UCSD-AML1 (cell line): ENCODE results near the gene LRFN5.

Experiments used
- DNase-seq: peaks from one replicate; lab custom pipeline; 2025; ENCODE audit not compliant: unreplicated experiment; lab: John Stamatoyannopoulos, UW

Gene LRFN5

GRCh38 chr14:41766772-41767171 is 160.1 kb downstream of the LRFN5 start:
- DNase-seq, result no peak

GRCh38 chr14:41773536-41774279 is 167.0 kb downstream of the LRFN5 start:
- DNase-seq, result no peak

- DNase-seq, result no peak
Observed at GRCh38 chr14:41782511-41782910, 175.8 kb downstream of the LRFN5 start.

GRCh38 chr14:41783403-41783802 is 176.7 kb downstream of the LRFN5 start:
- no peak for DNase-seq

GRCh38 chr14:41785696-41786095 is 179.0 kb downstream of the LRFN5 start:
- peak; percentile 8 for DNase-seq

GRCh38 chr14:41799817-41800216 is 193.1 kb downstream of the LRFN5 start:
- no peak for DNase-seq

GRCh38 chr14:41805633-41806032 is 199.0 kb downstream of the LRFN5 start:
- DNase-seq, result no peak

- DNase-seq, result no peak
Observed at GRCh38 chr14:41806366-41806975, 199.8 kb downstream of the LRFN5 start.

- DNase-seq, result no peak
Observed at GRCh38 chr14:41810362-41810761, 203.7 kb downstream of the LRFN5 start.

GRCh38 chr14:41817626-41818025 is 210.9 kb downstream of the LRFN5 start:
- DNase-seq, result no peak

GRCh38 chr14:41824441-41824840 is 217.8 kb downstream of the LRFN5 start:
- no peak for DNase-seq

GRCh38 chr14:41825622-41826021 is 218.9 kb downstream of the LRFN5 start:
- DNase-seq, result no peak

GRCh38 chr14:41830714-41831406 is 224.2 kb downstream of the LRFN5 start:
- no peak for DNase-seq

- no peak for DNase-seq
Observed at GRCh38 chr14:41839661-41840060, 233.0 kb downstream of the LRFN5 start.

- DNase-seq, result no peak
Observed at GRCh38 chr14:41859336-41859735, 252.7 kb downstream of the LRFN5 start.

GRCh38 chr14:41860586-41860985 is 253.9 kb downstream of the LRFN5 start:
- DNase-seq, result no peak

GRCh38 chr14:41865894-41866293 is 259.2 kb downstream of the LRFN5 start:
- no peak for DNase-seq

GRCh38 chr14:41868396-41868795 is 261.7 kb downstream of the LRFN5 start:
- no peak for DNase-seq

- no peak for DNase-seq
Observed at GRCh38 chr14:41872931-41873685, 266.4 kb downstream of the LRFN5 start.

GRCh38 chr14:41873686-41874317 is 267.1 kb downstream of the LRFN5 start:
- no peak for DNase-seq

- DNase-seq, result no peak
Observed at GRCh38 chr14:41875116-41875515, 268.4 kb downstream of the LRFN5 start.
